GM18868 (cell line): ENCODE measurements around the gene FTO.
A peak's percentile ranks its signal among the peaks of the same experiment; 100 is the strongest.
"Not testable (repeated sequence)": the region's sequence is repeated elsewhere in the genome, so short reads cannot be mapped to it uniquely, and the experiment has no call there.

Experiments
- ATAC-seq: cut with Tn5 transposase; IDR thresholded peaks from one replicate; pipeline ENCODE4 v1.9.1; 2021; ENCODE audit warnings: mild to moderate bottlenecking, moderate library complexity; ENCODE audit not compliant: unreplicated experiment

FTO gene

DNA sequence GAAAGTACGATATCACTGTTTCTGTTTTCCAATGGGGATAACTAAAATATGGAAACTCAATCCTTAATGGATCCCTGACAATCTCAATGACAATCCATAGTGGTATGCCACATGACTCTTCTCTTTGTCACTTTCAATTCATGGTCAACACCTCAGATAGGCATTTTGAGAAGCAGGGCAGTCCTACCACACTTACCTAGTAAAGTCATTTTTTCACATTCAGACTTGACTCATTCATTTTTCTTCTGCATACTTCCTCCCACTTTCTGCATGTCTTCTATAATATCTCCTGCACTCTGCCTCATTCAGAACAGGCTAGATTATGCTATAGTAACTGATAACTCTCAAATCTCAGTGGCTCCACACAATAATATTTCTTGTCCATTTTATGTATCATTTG, 117.5 kb downstream of the FTO start:
- no peak for ATAC-seq

DNA sequence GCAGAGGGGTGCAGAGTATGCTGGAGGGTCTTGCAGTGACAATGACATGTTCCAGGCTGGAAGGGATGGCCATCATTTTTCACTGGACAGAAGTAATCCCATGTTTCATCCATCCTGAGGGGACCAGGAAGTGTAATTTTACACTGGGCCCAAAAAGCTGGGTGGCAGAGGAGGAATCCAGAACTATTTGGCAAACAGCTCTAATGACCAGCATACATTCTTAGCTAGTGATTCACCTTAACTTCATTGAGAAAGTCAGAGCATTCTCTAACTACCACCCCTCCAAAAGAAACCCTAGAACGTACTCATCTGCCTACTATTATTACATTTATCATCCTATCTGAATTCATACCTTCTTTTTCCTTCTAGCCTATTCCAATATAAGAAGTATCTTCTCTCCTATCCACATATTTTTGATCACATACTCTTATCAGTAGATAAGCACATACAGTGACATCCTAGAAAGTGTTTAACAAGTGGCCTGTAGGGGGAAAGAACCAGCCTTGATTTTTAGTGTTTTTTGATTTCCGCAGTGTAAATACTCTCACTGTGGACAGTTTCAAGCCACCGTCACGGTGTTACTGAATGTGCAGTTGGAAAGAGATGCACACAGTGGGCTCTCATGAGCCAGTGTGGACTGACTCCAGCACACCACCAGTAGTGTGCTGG, 118.1 kb downstream of the FTO start:
- ATAC-seq: no peak

DNA sequence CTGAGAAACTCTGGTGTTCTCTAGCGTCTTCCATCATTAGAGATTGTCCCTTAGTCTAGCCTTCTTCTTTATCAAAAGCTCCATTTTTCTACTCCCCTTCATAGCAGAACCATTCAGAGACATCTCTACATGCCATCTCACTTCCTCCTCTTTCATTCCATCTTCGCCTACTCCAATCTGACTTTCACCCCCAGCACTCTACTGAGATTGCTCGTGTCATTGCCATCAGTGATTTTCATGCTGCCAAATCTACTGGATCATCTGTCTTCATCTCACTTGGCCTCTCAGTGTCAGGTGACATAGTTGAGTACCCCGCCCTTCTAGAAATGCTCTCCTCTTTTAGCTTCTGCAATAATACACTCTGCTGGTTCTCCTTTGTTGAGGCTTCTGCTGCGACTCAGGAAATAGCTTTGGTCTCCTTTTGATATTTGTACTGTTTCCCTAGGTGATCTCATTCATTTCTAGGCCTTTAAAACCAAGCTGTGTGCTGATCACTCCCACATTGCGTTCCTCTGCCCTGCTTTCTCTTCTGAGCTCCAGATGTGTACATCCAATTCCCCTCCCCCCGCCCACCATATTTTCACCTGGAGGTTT, 119.1 kb downstream of the FTO start:
- no peak for ATAC-seq

DNA sequence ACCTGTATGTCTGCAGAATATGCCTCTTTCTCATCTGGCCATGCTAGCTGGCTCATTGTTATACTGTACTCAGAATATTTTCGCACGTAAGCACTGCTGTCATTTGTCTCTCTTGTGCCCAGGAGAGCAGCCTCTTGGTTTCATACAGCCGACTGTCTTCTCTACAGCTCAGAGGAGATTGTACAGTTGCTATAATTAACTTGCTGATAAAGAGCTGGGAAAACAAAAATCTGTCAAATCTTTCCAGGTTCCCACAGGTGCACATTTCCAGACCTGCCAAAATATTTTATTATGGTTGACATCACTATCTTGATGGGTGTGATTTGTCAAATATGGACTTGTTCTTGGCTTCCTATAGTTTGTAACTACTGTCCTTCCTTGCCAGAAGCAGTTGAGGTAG, 122.7 kb downstream of the FTO start:
- no peak for ATAC-seq

DNA sequence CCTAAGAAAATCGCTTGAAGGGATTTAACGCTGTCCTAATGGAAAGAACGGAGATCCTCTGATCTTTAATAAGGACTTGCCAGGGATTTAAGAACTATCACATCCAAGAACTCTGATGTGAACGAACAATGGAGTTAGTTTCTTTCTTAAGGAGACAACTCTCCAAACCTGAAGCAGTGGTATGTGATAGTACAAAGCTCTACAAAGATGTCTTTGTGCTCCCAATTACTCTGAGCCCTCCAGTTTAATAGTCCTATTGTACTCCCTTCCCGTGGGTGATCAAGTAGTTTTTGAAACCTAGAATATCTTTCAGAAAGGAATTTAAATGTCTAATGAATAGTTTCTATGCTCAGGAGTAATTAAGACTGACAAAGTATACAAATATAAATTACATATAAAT, 123.8 kb downstream of the FTO start:
- no peak for ATAC-seq

DNA sequence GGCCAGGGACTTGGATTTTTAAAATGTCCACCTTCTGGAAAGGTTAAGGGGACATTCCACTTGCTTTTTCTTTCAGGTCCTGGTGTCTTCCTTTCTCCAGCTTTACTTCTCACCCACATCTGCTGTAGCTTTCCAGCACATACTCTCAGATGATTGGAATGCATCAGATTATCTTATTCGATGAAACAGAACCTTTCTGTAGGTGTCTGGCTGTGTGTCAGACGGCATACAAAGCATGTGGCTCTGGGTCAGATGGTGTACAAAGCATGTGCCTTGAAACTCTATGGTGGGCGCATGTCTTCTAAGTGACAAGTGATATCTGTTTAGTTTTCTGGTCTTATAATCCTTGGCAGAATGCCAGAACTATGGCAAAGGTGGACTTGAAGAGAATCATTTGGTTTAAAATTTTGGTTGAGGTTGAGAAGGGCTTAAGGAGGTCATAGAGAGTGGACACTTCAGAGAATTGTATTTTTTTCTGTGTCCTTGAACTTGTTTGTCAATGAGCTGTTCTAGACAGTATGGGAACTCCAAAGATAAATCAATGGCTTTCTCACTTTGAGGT, 125.3 kb downstream of the FTO start:
- ATAC-seq: no peak

DNA sequence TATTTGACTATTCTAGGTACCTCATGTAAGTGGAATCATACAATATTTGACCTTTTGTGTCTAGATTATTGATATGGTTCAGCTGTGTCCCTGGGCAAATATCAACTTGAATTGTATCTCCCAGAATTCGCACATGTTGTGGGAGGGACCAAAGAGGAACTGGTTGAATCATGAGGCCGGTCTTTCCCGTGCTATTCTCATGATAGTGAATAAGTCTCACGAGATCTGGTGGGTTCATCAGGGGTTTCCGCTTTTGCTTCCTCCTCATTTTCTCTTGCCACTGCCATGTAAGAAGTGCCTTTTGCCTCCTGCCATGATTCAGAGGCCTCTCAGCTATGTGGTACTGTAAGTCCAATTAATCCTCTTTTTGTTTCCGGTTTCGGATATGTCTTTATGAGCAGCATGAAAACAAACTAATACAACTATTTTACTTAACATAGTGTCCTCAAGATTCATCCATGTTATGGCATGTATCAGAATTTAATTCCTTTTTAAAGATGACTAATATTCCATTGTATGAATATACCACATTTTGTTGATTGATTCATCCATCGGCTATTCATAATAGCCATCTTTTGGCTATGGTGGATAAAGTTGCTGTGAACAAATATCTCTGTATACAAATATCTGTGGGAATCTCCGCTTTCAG, 129.1 kb downstream of the FTO start:
- ATAC-seq: no peak

DNA sequence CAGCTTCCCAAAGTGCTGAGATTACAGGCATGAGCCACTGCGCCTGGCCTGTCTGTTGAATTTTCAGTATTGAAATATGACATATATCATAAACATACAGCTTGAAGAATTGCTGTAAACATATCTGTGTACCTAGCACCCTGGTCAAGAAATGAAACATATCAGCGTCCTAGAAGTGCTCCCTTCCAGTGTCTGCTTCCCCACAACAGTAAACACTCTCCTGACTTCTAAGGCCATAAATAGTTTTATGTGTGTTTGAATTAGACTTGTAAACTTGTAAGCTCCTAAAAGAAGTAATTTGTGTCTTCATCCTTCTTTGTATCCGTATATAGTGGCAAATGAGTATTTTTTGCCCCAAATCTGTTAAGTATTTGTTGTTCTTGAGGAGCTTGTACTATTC, 132.2 kb downstream of the FTO start:
- ATAC-seq: no peak

DNA sequence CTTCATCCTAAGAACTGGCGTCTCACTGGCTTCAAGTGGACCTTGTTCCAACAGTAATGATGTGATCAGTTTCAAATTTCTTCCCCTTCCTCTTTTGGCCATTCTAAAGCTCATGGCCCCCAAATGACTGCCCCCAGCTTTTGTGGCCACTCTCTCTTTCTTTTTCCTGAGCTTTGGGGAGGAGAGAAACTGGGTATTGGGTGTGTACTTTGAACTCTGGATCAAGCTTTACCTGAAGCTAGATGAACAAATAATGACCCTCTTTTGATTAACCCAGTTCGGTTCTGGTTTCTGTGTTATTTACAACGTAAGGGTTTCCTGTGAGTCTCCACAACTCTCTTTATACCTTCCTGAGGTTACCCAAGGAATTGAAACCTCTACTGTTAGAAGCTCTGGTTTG, 132.7 kb downstream of the FTO start:
- ATAC-seq: no peak

DNA sequence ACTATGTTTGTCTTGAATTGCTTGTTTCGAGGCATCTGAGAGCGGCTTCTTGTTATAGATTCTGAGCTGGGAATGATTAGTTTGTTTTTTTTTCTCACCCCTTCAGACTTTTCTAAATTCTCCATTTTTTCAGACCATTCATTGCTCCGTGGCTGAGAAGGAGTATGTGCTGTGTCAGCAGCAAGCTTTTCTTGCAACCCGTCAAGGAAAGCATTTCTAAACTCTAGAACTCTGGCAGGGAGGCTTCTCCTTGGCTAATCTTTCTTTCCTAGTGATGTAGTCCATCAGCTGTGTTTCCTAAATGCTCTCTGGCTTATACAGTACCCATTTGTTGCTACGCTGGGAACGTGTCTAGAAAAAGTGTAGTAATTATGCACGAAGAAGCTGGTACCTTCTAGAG, 133.5 kb downstream of the FTO start:
- no peak for ATAC-seq

DNA sequence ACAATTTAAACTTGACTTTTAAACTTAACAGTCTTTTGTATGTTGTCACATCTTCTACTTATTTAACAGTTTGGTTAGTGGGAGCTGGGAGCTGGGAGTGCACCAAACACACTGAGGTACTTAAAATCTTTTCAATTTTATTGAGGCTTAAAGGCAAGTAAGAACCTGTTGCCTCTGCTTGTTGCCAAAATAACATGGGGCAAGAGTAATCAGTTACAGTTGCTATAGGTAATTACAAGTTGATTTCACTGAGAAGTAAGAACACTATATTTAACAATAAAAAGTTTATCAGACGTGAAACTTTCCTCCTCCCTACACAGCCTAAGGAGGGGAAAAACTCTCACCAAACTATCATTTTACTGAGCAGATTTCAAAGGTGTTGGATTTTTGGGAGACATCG, 135.2 kb downstream of the FTO start:
- ATAC-seq: no peak

DNA sequence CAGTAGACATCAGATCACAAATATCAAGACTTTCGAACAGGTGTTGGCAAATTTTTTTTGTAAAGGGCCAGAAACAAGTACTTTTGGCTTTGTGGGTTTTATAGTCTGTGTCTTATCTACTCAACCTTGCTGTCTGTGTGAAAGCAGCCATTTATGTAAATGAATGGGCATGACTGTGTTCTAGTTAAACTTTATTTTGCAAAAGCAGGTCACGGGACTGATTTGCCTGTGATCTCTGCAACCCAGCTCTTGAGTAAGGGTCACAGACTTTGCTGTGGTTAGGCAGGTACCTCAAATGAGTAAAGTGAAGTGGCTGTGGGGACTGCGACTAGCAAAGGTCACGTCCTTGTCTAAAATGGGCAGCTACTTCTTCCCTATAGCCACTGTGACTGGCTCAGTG, 136.5 kb downstream of the FTO start:
- ATAC-seq: peak; percentile 90

DNA sequence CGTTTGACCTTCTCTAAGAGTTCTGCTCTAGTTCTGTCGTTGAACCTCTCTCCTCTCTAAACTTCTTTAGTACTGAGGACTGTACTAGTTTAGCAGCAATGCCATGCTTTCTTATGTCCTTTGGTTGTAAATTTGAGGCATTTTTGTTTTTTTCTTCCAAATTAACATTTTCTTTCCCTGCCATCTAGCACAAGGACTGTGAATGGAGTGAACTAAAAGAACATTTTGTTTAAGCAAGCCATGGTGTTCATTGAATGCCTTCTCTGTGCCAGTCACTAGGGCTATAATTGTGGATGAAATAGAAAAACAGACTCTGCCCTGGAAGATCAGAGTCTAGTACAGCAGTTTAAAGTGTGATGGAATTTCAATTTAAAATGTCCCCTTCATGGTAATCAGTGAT, 137.9 kb downstream of the FTO start:
- no peak for ATAC-seq

DNA sequence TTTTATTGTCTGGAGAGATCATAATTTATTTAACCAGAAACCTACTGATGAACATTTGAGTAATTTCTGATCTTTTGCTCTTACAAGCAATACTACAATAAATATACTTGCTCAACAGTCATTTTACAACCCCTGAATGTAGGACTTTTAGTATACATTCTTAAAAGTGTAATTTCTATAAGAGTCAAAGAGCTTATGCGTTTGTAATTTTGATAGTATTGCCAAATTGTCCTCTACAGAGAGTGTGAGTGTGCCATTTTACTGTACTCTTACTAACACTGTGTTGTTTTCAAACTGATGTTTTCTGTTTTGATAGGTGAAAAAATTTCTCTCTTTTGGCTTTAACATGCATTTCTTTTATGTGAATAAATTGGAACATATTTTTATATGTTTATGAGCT, 139.1 kb downstream of the FTO start:
- ATAC-seq: no peak

DNA sequence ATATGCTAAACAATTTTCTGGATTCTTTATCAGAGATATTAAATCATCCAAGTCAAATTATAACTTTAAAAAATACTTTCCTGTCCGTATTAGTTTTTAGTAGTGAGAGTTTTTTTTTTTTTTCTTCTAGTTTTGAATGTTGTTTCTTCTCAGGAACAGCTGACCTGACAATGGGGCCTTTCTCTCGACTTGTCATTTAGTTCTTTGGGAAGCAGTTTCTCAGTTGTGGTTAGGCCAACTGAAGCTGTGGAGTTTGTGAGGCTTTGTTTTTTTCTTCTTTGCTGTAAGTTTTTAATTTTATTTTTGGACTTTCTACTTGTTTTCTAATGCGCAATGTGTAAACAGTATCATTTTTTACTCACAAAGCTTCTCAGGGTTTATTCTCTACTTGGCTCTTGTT, 140.8 kb downstream of the FTO start:
- no peak for ATAC-seq

DNA sequence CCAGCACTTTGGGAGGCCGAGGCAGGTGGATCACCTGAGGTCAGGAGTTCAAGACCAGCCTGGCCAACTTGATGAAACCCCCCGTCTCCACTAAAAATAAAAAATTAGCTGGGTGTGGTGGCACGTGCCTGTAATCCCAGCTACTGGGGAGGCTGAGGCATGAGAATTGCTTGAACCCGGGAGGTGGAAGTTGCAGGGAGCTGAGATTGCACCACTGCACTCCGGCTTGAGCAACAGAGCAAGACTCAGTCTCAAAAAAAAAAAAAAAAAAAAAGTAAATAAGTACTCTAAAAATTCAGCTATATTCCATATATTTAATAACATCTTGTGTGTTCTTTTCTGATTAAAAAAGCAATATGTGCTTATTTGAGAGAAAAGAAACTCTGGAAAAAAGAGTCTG, 142.6 kb downstream of the FTO start:
- not testable (repeated sequence) for ATAC-seq

DNA sequence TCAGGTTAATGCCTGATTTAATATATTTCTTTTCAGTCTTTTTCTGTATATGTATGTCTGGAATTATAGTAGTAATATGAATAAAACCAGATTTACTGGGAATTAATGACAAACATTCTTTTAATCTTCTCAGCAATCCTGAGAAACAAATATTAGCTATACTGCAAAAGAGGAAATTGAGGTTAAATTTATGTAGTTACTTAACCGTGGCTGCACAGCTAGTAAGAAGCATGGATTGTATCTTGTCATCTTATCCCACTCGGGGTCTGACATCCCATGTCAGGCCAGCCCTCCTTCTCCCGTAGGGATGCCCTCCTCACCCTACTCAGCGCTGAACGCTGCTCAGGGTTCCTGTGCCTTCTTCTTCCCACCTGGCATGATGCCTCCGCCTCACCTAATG, 143.0 kb downstream of the FTO start:
- ATAC-seq: no peak

DNA sequence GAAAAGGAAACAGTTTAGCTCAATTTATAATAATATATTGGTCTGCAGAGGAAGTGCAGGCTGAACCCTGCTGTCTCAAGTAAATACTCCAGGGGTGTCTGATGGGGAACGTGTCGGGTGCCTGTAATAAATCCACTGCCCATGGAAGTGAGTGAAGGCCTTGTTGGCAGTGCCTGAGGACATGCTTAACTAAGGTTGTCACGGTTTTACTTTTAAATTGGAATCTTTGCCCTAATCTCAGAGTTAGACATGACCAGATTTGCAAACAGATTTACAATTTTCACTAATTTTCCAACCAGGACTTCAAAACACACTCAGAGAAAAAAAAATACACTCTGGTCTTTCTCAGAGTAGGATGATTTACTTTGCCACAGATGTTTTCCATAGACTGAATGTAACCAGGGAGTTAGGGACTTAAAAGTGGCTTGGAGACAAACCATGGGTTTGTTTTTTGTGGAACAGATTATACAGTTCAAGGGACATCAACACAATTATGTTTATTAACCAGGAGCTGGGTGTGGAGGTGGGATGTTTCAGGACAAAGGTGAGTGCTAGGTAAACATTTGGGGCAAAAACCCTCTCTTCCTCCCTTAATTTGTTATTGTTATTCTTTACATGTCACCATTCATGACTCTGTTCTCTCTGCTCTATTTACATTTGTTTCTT, 144.5 kb downstream of the FTO start:
- ATAC-seq: no peak

DNA sequence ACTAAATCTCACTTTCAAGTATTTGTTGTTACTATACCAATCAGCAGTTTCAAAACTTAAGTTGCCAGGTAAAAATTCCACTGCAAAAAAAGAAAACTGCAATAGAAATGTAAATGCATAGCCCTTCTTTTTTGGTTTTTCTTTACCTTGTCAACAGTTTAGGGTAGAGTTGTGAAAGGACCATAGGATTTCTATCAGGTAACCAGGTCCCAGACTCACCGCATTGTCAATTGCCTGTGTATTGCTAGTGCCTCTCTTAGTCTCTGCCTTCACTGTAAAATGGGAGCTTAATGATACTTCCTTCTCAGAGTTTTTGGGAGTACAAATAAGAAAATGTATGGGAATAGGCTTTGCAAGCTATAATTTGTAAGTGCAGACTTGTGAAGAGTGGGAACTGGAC, 145.0 kb downstream of the FTO start:
- no peak for ATAC-seq

DNA sequence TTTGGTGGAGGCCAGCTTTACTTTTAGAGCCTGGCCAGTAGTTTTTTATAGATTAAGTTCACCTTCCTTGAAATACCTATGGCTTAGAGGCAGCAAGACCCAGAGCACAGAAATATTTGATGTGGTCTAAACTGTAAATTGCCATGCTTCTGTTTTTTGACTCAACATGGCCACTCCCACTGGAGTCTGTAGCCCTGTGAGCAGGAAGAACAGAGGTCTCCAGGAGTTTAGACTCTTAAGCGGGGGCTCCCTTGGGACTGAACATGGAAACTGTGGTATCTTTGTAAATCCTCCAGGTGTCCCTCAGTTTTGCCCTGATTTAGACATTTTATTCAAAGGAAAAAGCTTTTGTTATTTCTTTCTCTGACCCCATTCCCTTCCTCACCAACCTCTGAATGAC, 145.6 kb downstream of the FTO start:
- no peak for ATAC-seq

DNA sequence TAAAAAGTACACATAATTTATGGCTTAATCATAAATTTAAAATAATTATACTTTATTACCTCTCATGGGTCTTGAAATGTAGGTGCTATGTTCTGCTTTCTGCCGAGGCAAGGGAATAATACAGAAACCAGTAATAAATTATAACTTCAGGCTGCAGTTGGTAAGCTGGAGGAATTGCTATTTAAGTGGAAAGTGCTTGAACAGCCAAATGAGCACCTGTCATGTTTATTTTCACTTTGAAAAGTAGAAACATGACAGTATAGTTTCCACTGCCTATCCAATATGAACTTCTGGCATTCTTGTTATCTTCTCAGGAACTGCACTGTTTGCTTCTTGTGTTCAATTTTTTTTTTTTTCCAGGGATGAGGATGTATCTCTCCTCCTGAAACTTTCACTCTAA, 146.0 kb downstream of the FTO start:
- ATAC-seq: no peak

DNA sequence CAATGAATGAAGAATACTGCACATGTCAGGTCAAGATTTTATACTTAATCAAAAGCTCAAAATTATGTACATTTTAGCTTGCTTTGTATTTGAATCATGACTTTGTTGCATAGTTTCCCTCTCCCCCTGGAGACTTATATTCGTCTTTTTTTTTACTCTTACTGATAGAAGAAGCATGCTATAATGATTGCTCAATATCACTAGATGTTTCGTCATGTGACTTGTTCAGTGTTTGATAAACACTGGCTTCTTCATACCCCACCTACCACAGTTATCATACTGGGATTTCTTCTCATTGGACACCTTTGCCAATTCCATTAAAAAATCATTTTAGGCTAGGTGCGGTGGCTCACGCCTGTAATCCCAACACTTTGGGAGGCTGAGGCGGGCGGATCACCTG, 148.7 kb downstream of the FTO start:
- ATAC-seq: no peak
